IMR-90 (cell line): ENCODE results near the gene MPIG6B. TPM values are rescaled to one million over a fixed set of nuclear protein-coding genes. Genes with fewer than 3 reads are reported as not detected.

Experiments
- ATAC-seq: fragments of 200-7000 bp; cut with Tn5 transposase; 2 replicates; pipeline ENCODE4 v1.9.1; 2020; ENCODE audit warnings: low read depth, mild to moderate bottlenecking, moderate library complexity
- BruUV-seq: library from RNA; stranded (reverse); fragments of 400-500 nt; replicated peaks from 2 replicates; lab custom pipeline; 2021; lab: Mats Ljungman, UMichigan
- CTCF ChIA-PET: fragments of 300-600 bp; formaldehyde crosslinking; extraction: SDS; loops from one replicate; lab custom pipeline; 2021; ENCODE audit warnings: antibody characterized with exemption; lab: Yijun Ruan, JAX
- POLR2A ChIA-PET: fragments of 300-600 bp; sonication (Branson Sonifier 250); formaldehyde crosslinking; loops from one replicate; lab custom pipeline; 2022; ENCODE audit warnings: antibody characterized with exemption; ENCODE audit not compliant: unreplicated experiment; lab: Charles Lee
- DNase-seq: peaks from one replicate; pipeline ENCODE4 v3.0.0; 2013
- H2AFZ ChIP-seq: replicated peaks from 2 replicates; pipeline ENCODE3; 2013; ENCODE audit warnings: low read length, mild to moderate bottlenecking; ENCODE audit not compliant: poor library complexity
- H2AK5ac ChIP-seq: 2 replicates; pipeline ENCODE4 v1.6.1; 2013; ENCODE audit warnings: low read depth, low read length, inconsistent platforms
- H2AK9ac ChIP-seq: replicated peaks from 2 replicates; pipeline ENCODE3; 2013; ENCODE audit warnings: mild to moderate bottlenecking, low read depth, low read length, moderate library complexity; ENCODE audit not compliant: poor library complexity
- H2BK120ac ChIP-seq: 2 replicates; pipeline ENCODE4 v1.6.1; 2013; ENCODE audit warnings: low read depth, low read length, inconsistent platforms
- H2BK15ac ChIP-seq: 3 replicates; pipeline ENCODE4 v1.6.1; 2013; ENCODE audit warnings: low read depth, low read length, inconsistent platforms
- H2BK20ac ChIP-seq: 2 replicates; pipeline ENCODE4 v1.6.1; 2013; ENCODE audit warnings: low read depth, mild to moderate bottlenecking, inconsistent platforms, low read length, moderate library complexity
- H2BK5ac ChIP-seq: 2 replicates; pipeline ENCODE4 v1.6.1; 2013; ENCODE audit warnings: mild to moderate bottlenecking, low read depth, low read length, inconsistent platforms; ENCODE audit not compliant: poor library complexity, severe bottlenecking
- H3K14ac ChIP-seq: replicated peaks from 2 replicates; pipeline ENCODE4 v1.6.1; 2013; ENCODE audit warnings: low read depth, low read length, inconsistent platforms
- H3K18ac ChIP-seq: 2 replicates; pipeline ENCODE4 v1.6.1; 2013; ENCODE audit warnings: low read depth, low read length, control low read depth
- H3K23ac ChIP-seq: 2 replicates; pipeline ENCODE4 v1.6.1; 2013; ENCODE audit warnings: low read depth, low read length, inconsistent platforms
- H3K27ac ChIP-seq: 2 replicates; pipeline ENCODE4 v1.5.1; 2013; ENCODE audit warnings: mild to moderate bottlenecking, control low read depth, low read length; ENCODE audit not compliant: insufficient read depth
- H3K27me3 ChIP-seq: 2 replicates; pipeline ENCODE4 v1.6.1; 2013; ENCODE audit warnings: low read length; ENCODE audit not compliant: control insufficient read depth, insufficient read depth
- H3K36me3 ChIP-seq: 2 replicates; pipeline ENCODE4 v1.6.1; 2013; ENCODE audit warnings: low read length, mixed read lengths; ENCODE audit not compliant: control insufficient read depth, insufficient read depth
- H3K4ac ChIP-seq: 2 replicates; pipeline ENCODE4 v1.6.1; 2013; ENCODE audit warnings: low read depth, low read length, inconsistent platforms
- H3K4me1 ChIP-seq: 2 replicates; pipeline ENCODE4 v1.6.1; 2013; ENCODE audit warnings: low read length, mixed read lengths; ENCODE audit not compliant: control insufficient read depth, insufficient read depth
- H3K4me2 ChIP-seq: 2 replicates; pipeline ENCODE4 v1.6.1; 2013; ENCODE audit warnings: low read depth, mild to moderate bottlenecking, control low read depth, low read length, moderate library complexity
- H3K4me3 ChIP-seq: 2 replicates; pipeline ENCODE4 v1.5.1; 2013; ENCODE audit warnings: low read depth, mild to moderate bottlenecking, control low read depth, low read length, moderate library complexity; ENCODE audit not compliant: insufficient read depth
- H3K56ac ChIP-seq: 2 replicates; pipeline ENCODE4 v1.6.1; 2013; ENCODE audit warnings: low read length, inconsistent platforms; ENCODE audit not compliant: insufficient read depth; ENCODE audit errors: extremely low read depth
- H3K79me1 ChIP-seq, 2 experiments: 2 replicates each; pipeline ENCODE4 v1.6.1; 2013; ENCODE audit warnings: low read length in 2 of 2, inconsistent platforms in 1 of 2, low read depth in 1 of 2
- H3K9ac ChIP-seq: 2 replicates; pipeline ENCODE4 v1.6.1; 2013; ENCODE audit warnings: low read depth, low read length, control low read depth
- H3K9me1 ChIP-seq: 2 replicates; pipeline ENCODE4 v1.6.1; 2013; ENCODE audit warnings: low read length, inconsistent platforms; ENCODE audit not compliant: insufficient read depth
- H3K9me3 ChIP-seq: 2 replicates; pipeline ENCODE4 v1.6.1; 2013; ENCODE audit warnings: low read length; ENCODE audit not compliant: control insufficient read depth, insufficient read depth
- H4K20me1 ChIP-seq: 2 replicates; pipeline ENCODE4 v1.6.1; 2013; ENCODE audit warnings: low read length, inconsistent platforms; ENCODE audit not compliant: insufficient read depth
- H4K5ac ChIP-seq: 2 replicates; pipeline ENCODE4 v1.6.1; 2013; ENCODE audit warnings: mild to moderate bottlenecking, low read depth, low read length, control low read depth
- H4K8ac ChIP-seq, 2 experiments: 2 replicates each; pipeline ENCODE4 v1.6.1; 2013; ENCODE audit warnings: low read depth in 2 of 2, low read length in 2 of 2, control low read depth in 1 of 2, inconsistent platforms in 1 of 2
- H4K91ac ChIP-seq: 2 replicates; pipeline ENCODE4 v1.6.1; 2013; ENCODE audit warnings: low read depth, low read length, inconsistent platforms; ENCODE audit not compliant: insufficient read depth
- BHLHE40 ChIP-seq: fragments of 150-350 bp; IDR thresholded peaks from 2 replicates; pipeline ENCODE4 v1.6.1; 2016; ENCODE audit warnings: mild to moderate bottlenecking, low read depth, low read length
- CEBPB ChIP-seq: IDR thresholded peaks from 2 replicates; pipeline ENCODE4 v1.6.1; 2012; ENCODE audit warnings: low read depth, low read length, improper control_type of control experiment
- CHD1 ChIP-seq: IDR thresholded peaks from 2 replicates; pipeline ENCODE4 v1.6.1; 2012; ENCODE audit warnings: low read depth, low read length, improper control_type of control experiment
- CTCF ChIP-seq: conservative IDR thresholded peaks from 2 replicates; pipeline ENCODE4 v1.5.1; 2012; ENCODE audit warnings: mild to moderate bottlenecking, low read depth, low read length, improper control_type of control experiment
- FOS ChIP-seq: fragments of 150-350 bp; IDR thresholded peaks from 2 replicates; pipeline ENCODE4 v1.6.1; 2016; ENCODE audit warnings: low read depth, low read length
- MAFK ChIP-seq: IDR thresholded peaks from 2 replicates; pipeline ENCODE4 v1.6.1; 2012; ENCODE audit warnings: low read depth, low read length, improper control_type of control experiment
- MAZ ChIP-seq: IDR thresholded peaks from 2 replicates; pipeline ENCODE4 v1.6.1; 2012; ENCODE audit warnings: low read depth, mild to moderate bottlenecking, low read length, improper control_type of control experiment, moderate library complexity, borderline replicate concordance
- MXI1 ChIP-seq: IDR thresholded peaks from 2 replicates; pipeline ENCODE4 v1.6.1; 2012; ENCODE audit warnings: low read depth, mild to moderate bottlenecking, low read length, moderate library complexity, borderline replicate concordance
- NFE2L2 ChIP-seq: fragments of 150-350 bp; IDR thresholded peaks from 2 replicates; pipeline ENCODE4 v1.6.1; 2016; ENCODE audit warnings: low read depth, mild to moderate bottlenecking, low read length
- POLR2A ChIP-seq: IDR thresholded peaks from 2 replicates; pipeline ENCODE4 v1.6.1; 2012; ENCODE audit warnings: mild to moderate bottlenecking, low read depth, low read length
- RAD21 ChIP-seq: IDR thresholded peaks from 2 replicates; pipeline ENCODE4 v1.6.1; 2012; ENCODE audit warnings: low read length, improper control_type of control experiment
- RCOR1 ChIP-seq: IDR thresholded peaks from 2 replicates; pipeline ENCODE4 v1.6.1; 2012; ENCODE audit warnings: mild to moderate bottlenecking, low read length, improper control_type of control experiment; ENCODE audit not compliant: insufficient replicate concordance
- RFX5 ChIP-seq: IDR thresholded peaks from 2 replicates; pipeline ENCODE4 v1.8.0; 2012; ENCODE audit warnings: low read depth, mild to moderate bottlenecking, low read length, moderate library complexity
- SMC3 ChIP-seq: fragments of 150-350 bp; IDR thresholded peaks from 2 replicates; pipeline ENCODE4 v1.6.1; 2016; ENCODE audit warnings: low read depth, mild to moderate bottlenecking, antibody characterized with exemption, low read length, moderate library complexity
- USF2 ChIP-seq: fragments of 150-350 bp; IDR thresholded peaks from 2 replicates; pipeline ENCODE4 v1.6.1; 2017; ENCODE audit warnings: mild to moderate bottlenecking, antibody characterized with exemption, low read length, low read depth
- whole genome bisulfite sequencing, 2 experiments: methylation state at CpG; one replicate each; pipeline versions ENCODE4 v1.1.5 to v1.1.7; 2013; ENCODE audit warnings: missing lambda C conversion rate in 2 of 2; ENCODE audit not compliant: insufficient read length in 1 of 2; ENCODE audit errors: extremely low coverage in 2 of 2; 5-methylcytosine and 5-hydroxymethylcytosine counted together
- dilution Hi-C: fragments of 300-500 bp; cut with HindIII; formaldehyde crosslinking; loops from one replicate; pipeline ENCODE4 v1.14.3; 2018; ENCODE audit warnings: low sequenced_read_pairs; ENCODE audit not compliant: unreplicated experiment
- in situ Hi-C: fragments of 300-500 bp; cut with MboI; formaldehyde crosslinking; loops from 3 replicates; pipeline ENCODE4 v1.14.3; 2019; ENCODE audit warnings: low sequenced_read_pairs, inconsistent platforms, mixed read lengths
- intact Hi-C: fragments of 100-400 bp; cut with micrococcal nuclease; formaldehyde crosslinking; loops from 2 replicates; pipeline ENCODE4 v1.10.0; 2022
- polyA plus RNA-seq, 3 experiments: library from polyadenylated mRNA; depleted of rRNA; stranded (reverse); fragments of >200 nt; gene quantifications; 2 replicates each; pipeline ENCODE4 v1.2.3, GENCODE V29; 2012; ENCODE audit warnings: low replicate concordance in 1 of 3
- total RNA-seq: library from RNA; depleted of rRNA; stranded (reverse); fragments of >200 nt; gene quantifications from 2 replicates; pipeline ENCODE4 v1.2.3, GENCODE V29; 2012
- TF ChIP-seq, protein P1 (sequence below): fragments of 150-350 bp; IDR thresholded peaks from 2 replicates; pipeline ENCODE4 v1.6.1; 2016; ENCODE audit warnings: low read depth, mild to moderate bottlenecking, low read length, moderate library complexity, borderline replicate concordance

Gene MPIG6B
- total and polyA plus RNA-seq, 2 of the 4 experiments (the other 2 are of a cell fraction): not detected

- H3K18ac ChIP-seq: no peak overlapping the region
- H3K27ac ChIP-seq: no peak overlapping the region
- no peak overlapping the region for H2BK20ac ChIP-seq
- no peak overlapping the region for H2BK120ac ChIP-seq
- no peak overlapping the region for H3K4me2 ChIP-seq
- dilution Hi-C loops: no loop called here
- H4K8ac ChIP-seq: no peak overlapping the region
- in situ Hi-C loops: no loop called here
- intact Hi-C loops: no loop called here
- H2AK9ac ChIP-seq: no peak overlapping the region
- no peaks in the 10 kb centered on the region for H3K9me1 ChIP-seq
- no peaks in the 10 kb centered on the region for H4K20me1 ChIP-seq
- ChIA-PET CTCF (no interaction called here), POLR2A (no interaction called here)
- DNase-seq: no peak
- H3K79me1 ChIP-seq: peaks cover 4 to 6% of the 10 kb centered on the region in 2 experiments; a peak in 2 of 4 replicates
- no peak overlapping the region for H3K4me3 ChIP-seq
- H3K23ac ChIP-seq: no peak overlapping the region
- BruUV-seq: no TSS peak
- H4K91ac ChIP-seq: no peak overlapping the region
- no peak overlapping the region for H2AK5ac ChIP-seq
- no peak overlapping the region for H2BK5ac ChIP-seq
- H2AFZ ChIP-seq: no peak overlapping the region
- H3K4me1 ChIP-seq: no peaks in the 10 kb centered on the region
- H3K4ac ChIP-seq: no peak overlapping the region
- no peak overlapping the region for H3K56ac ChIP-seq
- H3K9me3 ChIP-seq: no peaks in the 10 kb centered on the region
- peaks cover 80% of the 10 kb centered on the region for H3K36me3 ChIP-seq
- no peak overlapping the region for H3K9ac ChIP-seq
- TF ChIP-seq, protein P1, sequence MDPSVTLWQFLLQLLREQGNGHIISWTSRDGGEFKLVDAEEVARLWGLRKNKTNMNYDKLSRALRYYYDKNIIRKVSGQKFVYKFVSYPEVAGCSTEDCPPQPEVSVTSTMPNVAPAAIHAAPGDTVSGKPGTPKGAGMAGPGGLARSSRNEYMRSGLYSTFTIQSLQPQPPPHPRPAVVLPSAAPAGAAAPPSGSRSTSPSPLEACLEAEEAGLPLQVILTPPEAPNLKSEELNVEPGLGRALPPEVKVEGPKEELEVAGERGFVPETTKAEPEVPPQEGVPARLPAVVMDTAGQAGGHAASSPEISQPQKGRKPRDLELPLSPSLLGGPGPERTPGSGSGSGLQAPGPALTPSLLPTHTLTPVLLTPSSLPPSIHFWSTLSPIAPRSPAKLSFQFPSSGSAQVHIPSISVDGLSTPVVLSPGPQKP: no peak
- no peak for TF ChIP-seq SMC3
- no peak for TF ChIP-seq USF2
- TF ChIP-seq RAD21: no peak
- TF ChIP-seq MXI1: no peak
- TF ChIP-seq RCOR1: no peak
- no peak for TF ChIP-seq POLR2A
- no peak for TF ChIP-seq CTCF
- no peak for TF ChIP-seq MAFK
- TF ChIP-seq NFE2L2: no peak
- no peak for TF ChIP-seq RFX5
- TF ChIP-seq CEBPB: no peak
- TF ChIP-seq CHD1: no peak
- no peak for TF ChIP-seq BHLHE40
- TF ChIP-seq MAZ: no peak
- TF ChIP-seq FOS: no peak
- no peak overlapping the region for H3K14ac ChIP-seq
- no CpG with 5 or more reads among the region's 6 CpGs for WGBS, 2 experiments
- no peak overlapping the region for H4K5ac ChIP-seq
- no peaks in the 10 kb centered on the region for H3K27me3 ChIP-seq
- ATAC-seq: no peak
- H2BK15ac ChIP-seq: no peak overlapping the region
These were observed 32.1 kb upstream of the MPIG6B start for GRCh38 chr6:31691078-31691463.
